ENCODE data around the gene GOLGA2. TPM values are rescaled to one million over a fixed set of nuclear protein-coding genes. Genes with fewer than 3 reads are reported as not detected.

GOLGA2 gene
- total and polyA plus RNA-seq, 2 of the 13 experiments (the other 11 are each of a cell fraction or from before 2014, with no cell fraction given): 45.3 to 45.8 TPM

GRCh38 chr9:128296340-128297220 lies 20.8 kb upstream of the GOLGA2 start (continued):
- TF ChIP-seq FOXK1 (CRISPR knock-in tag; IDR thresholded peaks at IDR 0.05; ENCODE audit: borderline replicate concordance, low read depth) (no peak), ZFX (CRISPR knock-in tag; IDR thresholded peaks at IDR 0.05; ENCODE audit: low read depth) (0 out of 2 replicates have a peak, but pooled peaks have one; percentile 4), RORA (CRISPR knock-in tag; IDR thresholded peaks at IDR 0.05) (no peak), ZBTB1 (CRISPR knock-in tag; IDR thresholded peaks at IDR 0.05; ENCODE audit: borderline replicate concordance) (no peak), HDAC2 (CRISPR knock-in tag; IDR thresholded peaks at IDR 0.05) (peak; percentile 57; the same call in 1 of the 2 replicates), ZNF703 (CRISPR knock-in tag; IDR thresholded peaks at IDR 0.05; ENCODE audit: borderline replicate concordance) (no peak; the same call in 1 of the 2 replicates), SIN3B (IDR thresholded peaks at IDR 0.05; ENCODE audit: low read length) (no peak), DNMT3B (CRISPR knock-in tag; conservative IDR thresholded peaks at IDR 0.05) (no peak), ZNF609 (CRISPR knock-in tag; IDR thresholded peaks at IDR 0.05; ENCODE audit: borderline replicate concordance) (no peak), ERF (CRISPR knock-in tag; IDR thresholded peaks at IDR 0.05) (no peak), ZNF513 (CRISPR knock-in tag; conservative IDR thresholded peaks at IDR 0.05) (no peak), GATA4 (IDR thresholded peaks at IDR 0.05; ENCODE audit: borderline replicate concordance, low read depth) (no peak), MIXL1 (CRISPR knock-in tag; IDR thresholded peaks at IDR 0.05) (no peak), ZNF503 (CRISPR knock-in tag; IDR thresholded peaks at IDR 0.05) (no peak), ZNF530 (CRISPR knock-in tag; IDR thresholded peaks at IDR 0.05; ENCODE audit: low read depth) (no peak), CBX5 (CRISPR knock-in tag; IDR thresholded peaks at IDR 0.05; ENCODE audit: borderline replicate concordance) (peak; percentile 10; the same call in 1 of the 2 replicates), MTF2 (CRISPR knock-in tag; IDR thresholded peaks at IDR 0.05; ENCODE audit: borderline replicate concordance) (no peak), ATF2 (CRISPR knock-in tag; IDR thresholded peaks at IDR 0.05) (0 out of 2 replicates have a peak, but pooled peaks have one; percentile 16), POLR2AphosphoS5 (IDR thresholded peaks at IDR 0.05; ENCODE audit: low read depth, low read length) (no peak), ZNF354B (CRISPR knock-in tag; IDR thresholded peaks at IDR 0.05) (no peak)

Data from HepG2 (cell line).